GM21528 (cell line): ENCODE results near the gene KIAA0319L.
"Not testable (repeated sequence)": the region's sequence is repeated elsewhere in the genome, so short reads cannot be mapped to it uniquely, and the experiment has no call there.

Source experiments
- ATAC-seq: cut with Tn5 transposase; IDR thresholded peaks from one replicate; pipeline ENCODE4 v1.9.1; 2021; ENCODE audit warnings: mild to moderate bottlenecking, moderate library complexity; ENCODE audit not compliant: unreplicated experiment, low FRiP score

Gene KIAA0319L

GRCh38 chr1:35557118-35557610 lies at the start of gene KIAA0319L:
Gene KIAA0319L (minus strand): TSS chr1:35557403. CDS start chr1:35554491, 2,912 bp downstream.
- ATAC-seq = peak; percentile 85

- no peak for ATAC-seq
These were observed 48.6 kb upstream of the KIAA0319L start for GRCh38 chr1:35605867-35606182.

GRCh38 chr1:35605071-35605866 lies 48.1 kb upstream of the KIAA0319L start:
- ATAC-seq = no peak

GRCh38 chr1:35603941-35604340 lies 46.7 kb upstream of the KIAA0319L start:
- no peak for ATAC-seq

GRCh38 chr1:35603468-35603867 lies 46.3 kb upstream of the KIAA0319L start:
- ATAC-seq = no peak

- no peak for ATAC-seq
These were observed 43.4 kb upstream of the KIAA0319L start for GRCh38 chr1:35600593-35600992.

GRCh38 chr1:35599411-35599810 lies 42.2 kb upstream of the KIAA0319L start:
- ATAC-seq = no peak

- ATAC-seq = no peak
These were observed 41.7 kb upstream of the KIAA0319L start for GRCh38 chr1:35598895-35599294.

GRCh38 chr1:35597870-35598269 lies 40.7 kb upstream of the KIAA0319L start:
- no peak for ATAC-seq

- no peak for ATAC-seq
These were observed 38.5 kb upstream of the KIAA0319L start for GRCh38 chr1:35595684-35596083.

- ATAC-seq = no peak
These were observed 37.0 kb upstream of the KIAA0319L start for GRCh38 chr1:35594005-35594760.

GRCh38 chr1:35592991-35593769 lies 36.0 kb upstream of the KIAA0319L start:
- no peak for ATAC-seq

- no peak for ATAC-seq
These were observed 34.0 kb upstream of the KIAA0319L start for GRCh38 chr1:35591211-35591610.

- no peak for ATAC-seq
These were observed 33.4 kb upstream of the KIAA0319L start for GRCh38 chr1:35590476-35591040.

GRCh38 chr1:35589516-35590427 lies 32.6 kb upstream of the KIAA0319L start:
- ATAC-seq = no peak

GRCh38 chr1:35588197-35588910 lies 31.2 kb upstream of the KIAA0319L start:
- no peak for ATAC-seq

GRCh38 chr1:35587736-35588135 lies 30.5 kb upstream of the KIAA0319L start:
- no peak for ATAC-seq

- no peak for ATAC-seq
These were observed 29.6 kb upstream of the KIAA0319L start for GRCh38 chr1:35586808-35587207.

GRCh38 chr1:35585805-35586204 lies 28.6 kb upstream of the KIAA0319L start:
- not testable (repeated sequence) for ATAC-seq
